GM19023 (cell line): ENCODE results near the gene CYBC1.
"Not testable (repeated sequence)": the region's sequence is repeated elsewhere in the genome, so short reads cannot be mapped to it uniquely, and the experiment has no call there.

Source experiments
- ATAC-seq: cut with Tn5 transposase; IDR thresholded peaks from one replicate; pipeline ENCODE4 v1.9.1; 2021; ENCODE audit warnings: mild to moderate bottlenecking, moderate library complexity; ENCODE audit not compliant: unreplicated experiment

Gene CYBC1

GRCh38 chr17:82435601-82436583, 14.7 kb downstream of the CYBC1 start:
- no peak for ATAC-seq

- ATAC-seq, result no peak
Observed at GRCh38 chr17:82435103-82435502, 15.4 kb downstream of the CYBC1 start.

GRCh38 chr17:82434216-82434565, 16.4 kb downstream of the CYBC1 start:
- no peak for ATAC-seq

GRCh38 chr17:82433560-82434215, 16.9 kb downstream of the CYBC1 start:
- ATAC-seq, result no peak

GRCh38 chr17:82432017-82432416, 18.5 kb downstream of the CYBC1 start:
- no peak for ATAC-seq

GRCh38 chr17:82429824-82430223, 20.7 kb downstream of the CYBC1 start:
- no peak for ATAC-seq

GRCh38 chr17:82428546-82428945, 22.0 kb downstream of the CYBC1 start:
- ATAC-seq, result no peak

GRCh38 chr17:82424863-82425159, 25.7 kb downstream of the CYBC1 start:
- no peak for ATAC-seq

- no peak for ATAC-seq
Observed at GRCh38 chr17:82424001-82424862, 26.3 kb downstream of the CYBC1 start.

- no peak for ATAC-seq
Observed at GRCh38 chr17:82419540-82419939, 31.0 kb downstream of the CYBC1 start.

GRCh38 chr17:82418001-82418986, 32.3 kb downstream of the CYBC1 start, which contains the start of the genes HEXD and OGFOD3:
HEXD (plus strand) TSS chr17:82418347; CDS start chr17:82419800, 1,453 bp downstream.
OGFOD3 (minus strand) TSS chr17:82418586; CDS start chr17:82418485, 101 bp downstream.
- peak; percentile 85 for ATAC-seq

GRCh38 chr17:82416771-82417170, 33.8 kb downstream of the CYBC1 start:
- ATAC-seq, result no peak

- ATAC-seq, result no peak
Observed at GRCh38 chr17:82416264-82416663, 34.3 kb downstream of the CYBC1 start.

GRCh38 chr17:82415786-82416185, 34.8 kb downstream of the CYBC1 start:
- no peak for ATAC-seq

GRCh38 chr17:82415336-82415735, 35.2 kb downstream of the CYBC1 start:
- ATAC-seq, result no peak

GRCh38 chr17:82414548-82415281, 35.8 kb downstream of the CYBC1 start:
- no peak for ATAC-seq

GRCh38 chr17:82412535-82413520, 37.7 kb downstream of the CYBC1 start:
- no peak for ATAC-seq

- not testable (repeated sequence) for ATAC-seq
Observed at GRCh38 chr17:82412081-82412480, 38.5 kb downstream of the CYBC1 start.
